Thymus (tissue), 11 donors: ENCODE data around the gene PBRM1. TPM values are rescaled to one million over a fixed set of nuclear protein-coding genes. Genes with fewer than 3 reads are reported as not detected.

Experiments
- DNase-seq, 9 donors: peaks; one replicate each; pipeline ENCODE4 v3.0.0-alpha.2; 2013; ENCODE audit warnings: low spot score in 9 of 9, low read depth in 6 of 9, missing footprints in 1 of 9
- H3K27ac ChIP-seq, 2 donors: one replicate each; pipeline ENCODE4 v1.5.1; 2013; ENCODE audit warnings: control low read depth in 1 of 2, low read depth in 1 of 2, low read length in 1 of 2, mild to moderate bottlenecking in 1 of 2, moderate library complexity in 1 of 2
- H3K27me3 ChIP-seq, 2 donors: one replicate each; pipeline ENCODE4 v1.5.1; 2013; ENCODE audit warnings: low read length in 1 of 2; ENCODE audit not compliant: control insufficient read depth in 2 of 2, insufficient read depth in 1 of 2
- H3K36me3 ChIP-seq, 2 donors: one replicate each; pipeline ENCODE4 v1.5.1; 2013; ENCODE audit warnings: low read length in 1 of 2, mild to moderate bottlenecking in 1 of 2, moderate library complexity in 1 of 2; ENCODE audit not compliant: control insufficient read depth in 2 of 2, insufficient read depth in 2 of 2
- H3K4me1 ChIP-seq, 2 donors: one replicate each; pipeline ENCODE4 v1.5.1; 2013; ENCODE audit warnings: low read length in 2 of 2; ENCODE audit not compliant: control insufficient read depth in 2 of 2, insufficient read depth in 2 of 2
- H3K4me3 ChIP-seq, 2 donors: one replicate each; pipeline ENCODE4 v1.5.1; 2013; ENCODE audit warnings: low read length in 2 of 2, control low read depth in 1 of 2, mild to moderate bottlenecking in 1 of 2
- H3K9me3 ChIP-seq, 2 donors: one replicate each; pipeline ENCODE4 v1.5.1; 2013; ENCODE audit warnings: low read length in 1 of 2, mild to moderate bottlenecking in 1 of 2; ENCODE audit not compliant: control insufficient read depth in 2 of 2, insufficient read depth in 1 of 2
- WGBS: extraction: QIAGEN DNeasy Blood & Tissue Kit; methylation state at CpG from one replicate; pipeline ENCODE4 v1.1.7; 2013; 5-methylcytosine and 5-hydroxymethylcytosine counted together
- polyA plus RNA-seq: library from polyadenylated mRNA; stranded (reverse); fragments of 200-250 nt; gene quantifications from one replicate; pipeline ENCODE4 v1.2.3, GENCODE V29; 2013
- total RNA-seq: library from RNA; stranded (reverse); fragments of 120-200 nt; gene quantifications from one replicate; pipeline ENCODE4 v1.2.4, GENCODE V29; 2013
- donor health status: healthy.

PBRM1 gene
- total and polyA plus RNA-seq, 2 donors, result 15.7 to 48.1 TPM

DNA sequence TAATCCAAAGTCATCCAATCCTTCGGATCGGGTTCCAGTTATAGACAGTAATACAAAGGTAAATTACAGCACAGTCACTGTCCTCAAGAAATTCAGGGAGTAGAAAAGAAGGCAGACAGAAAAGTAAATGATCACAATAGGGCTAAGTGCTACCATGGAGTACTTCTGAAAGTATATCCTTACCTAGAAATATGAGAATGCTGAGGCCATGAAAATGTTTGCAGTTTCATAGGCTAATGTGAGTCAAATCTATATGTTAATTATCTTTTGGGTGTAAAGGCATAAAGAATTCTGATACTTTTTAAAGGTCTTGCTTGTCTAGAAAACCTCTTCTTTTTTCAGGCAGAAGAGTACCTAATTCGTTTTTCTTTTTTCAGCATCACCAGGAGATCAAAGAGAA is 29.8 kb downstream of the PBRM1 start:
- no peaks in the 10 kb centered on the region for H3K9me3 ChIP-seq
- no peak for DNase-seq
- H3K36me3 ChIP-seq, result peaks cover 41 to 85% of the 10 kb centered on the region in 2 donors
- 95% methylated on average over 3 of the region's 3 CpGs for WGBS
- H3K27me3 ChIP-seq, result no peaks in the 10 kb centered on the region
- H3K4me1 ChIP-seq, result no peaks in the 10 kb centered on the region
- no peak overlapping the region for H3K27ac ChIP-seq
- H3K4me3 ChIP-seq, result no peak overlapping the region

GRCh38 chr3:52651592-52651991 is 34.1 kb downstream of the PBRM1 start:
- H3K9me3 ChIP-seq, result no peaks in the 10 kb centered on the region
- H3K27me3 ChIP-seq, result no peaks in the 10 kb centered on the region
- H3K4me3 ChIP-seq, result no peak overlapping the region
- DNase-seq, result no peak
- no peak overlapping the region for H3K27ac ChIP-seq
- peaks cover 43 to 84% of the 10 kb centered on the region in 2 donors for H3K36me3 ChIP-seq
- no peaks in the 10 kb centered on the region for H3K4me1 ChIP-seq

DNA sequence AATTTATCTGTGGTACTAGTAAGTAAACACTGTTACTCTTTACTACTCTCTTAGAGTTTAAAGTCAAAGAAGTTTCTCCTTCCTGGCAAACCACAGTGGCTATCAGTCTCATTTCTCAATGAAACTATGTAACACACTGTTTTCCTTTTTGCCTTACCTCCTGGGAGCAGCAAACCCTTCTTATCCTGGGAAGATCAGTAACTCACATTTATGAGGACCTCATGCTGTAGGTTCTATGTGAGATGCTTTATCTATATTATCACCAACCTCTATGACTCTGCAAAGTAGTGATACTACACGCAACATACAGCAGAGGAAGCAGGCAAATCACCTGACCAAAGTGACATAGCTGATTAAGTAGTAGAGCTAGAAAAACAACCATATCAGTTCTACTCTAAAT is 35.3 kb downstream of the PBRM1 start:
- Histone ChIP-seq H3K4me3 (no peak overlapping the region), H3K36me3 (peaks cover 42 to 82% of the 10 kb centered on the region in 2 donors), H3K27me3 (no peaks in the 10 kb centered on the region), H3K4me1 (no peaks in the 10 kb centered on the region), H3K9me3 (no peaks in the 10 kb centered on the region), H3K27ac (no peak overlapping the region)
- WGBS, result 98% methylated on average over 1 of the region's 1 CpG
- no peak for DNase-seq

DNA sequence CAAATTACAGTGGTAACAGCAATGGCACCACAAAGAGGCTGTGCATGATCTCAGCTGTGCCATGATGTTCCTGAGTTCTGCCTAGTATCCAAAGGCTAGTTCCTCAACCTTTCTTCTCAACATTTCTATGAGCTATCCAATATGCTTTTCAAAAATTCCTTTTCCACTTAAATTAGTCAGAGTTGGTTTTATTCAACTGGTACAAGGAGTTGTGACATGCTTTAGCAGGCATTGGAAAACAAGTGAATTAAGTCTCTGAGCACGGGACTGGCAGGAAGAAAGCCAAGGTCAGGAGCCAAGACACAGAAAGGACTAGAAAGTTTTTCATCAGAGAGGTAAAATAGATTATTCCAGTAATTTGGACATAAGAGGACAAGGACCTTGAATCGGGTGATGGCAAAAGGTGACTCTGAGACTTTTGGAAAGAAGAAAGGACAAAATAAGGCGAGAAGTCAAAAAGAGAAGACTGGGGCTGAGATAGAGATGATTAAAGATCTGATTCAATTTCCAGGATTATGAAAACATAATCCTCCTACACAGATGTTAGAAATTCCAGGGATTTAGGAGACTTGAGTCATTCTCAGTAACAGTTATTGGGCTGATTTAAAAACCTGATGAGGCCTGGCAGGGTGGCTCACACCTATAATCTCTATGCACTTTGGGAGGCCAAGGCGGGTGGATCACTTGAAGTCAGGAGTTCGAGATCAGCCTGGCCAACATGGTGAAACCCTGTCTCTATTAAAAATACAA is 36.1 kb downstream of the PBRM1 start:
- Histone ChIP-seq H3K27me3 (no peaks in the 10 kb centered on the region), H3K9me3 (no peaks in the 10 kb centered on the region), H3K4me1 (no peaks in the 10 kb centered on the region), H3K36me3 (peaks cover 48 to 83% of the 10 kb centered on the region in 2 donors), H3K4me3 (no peak overlapping the region), H3K27ac (no peak overlapping the region)
- 98% methylated on average over 5 of the region's 5 CpGs for WGBS
- DNase-seq, result no peak

- no peaks in the 10 kb centered on the region for H3K27me3 ChIP-seq
- no peaks in the 10 kb centered on the region for H3K9me3 ChIP-seq
- WGBS, result 97% methylated on average over 6 of the region's 6 CpGs
- DNase-seq, result no peak
- no peaks in the 10 kb centered on the region for H3K4me1 ChIP-seq
- H3K36me3 ChIP-seq, result peaks cover 52 to 78% of the 10 kb centered on the region in 2 donors
- no peak overlapping the region for H3K27ac ChIP-seq
- no peak overlapping the region for H3K4me3 ChIP-seq
These were observed 40.2 kb downstream of the PBRM1 start for GRCh38 chr3:52645549-52645948.

GRCh38 chr3:52636673-52637072 is 49.0 kb downstream of the PBRM1 start:
- Histone ChIP-seq H3K27me3 (no peaks in the 10 kb centered on the region), H3K9me3 (no peaks in the 10 kb centered on the region), H3K27ac (no peak overlapping the region), H3K36me3 (peaks cover 55 to 83% of the 10 kb centered on the region in 2 donors), H3K4me3 (no peak overlapping the region), H3K4me1 (no peaks in the 10 kb centered on the region)
- no peak for DNase-seq
- 98% methylated on average over 4 of the region's 4 CpGs for WGBS

GRCh38 chr3:52633786-52634185 is 51.9 kb downstream of the PBRM1 start:
- Histone ChIP-seq H3K9me3 (no peaks in the 10 kb centered on the region), H3K4me1 (no peaks in the 10 kb centered on the region), H3K36me3 (peaks cover 31 to 86% of the 10 kb centered on the region in 2 donors), H3K27me3 (no peaks in the 10 kb centered on the region), H3K27ac (no peak overlapping the region), H3K4me3 (no peak overlapping the region)
- WGBS, result 97% methylated on average over 3 of the region's 3 CpGs
- DNase-seq, result no peak

GRCh38 chr3:52625041-52625440 is 60.7 kb downstream of the PBRM1 start:
- H3K9me3 ChIP-seq, result no peaks in the 10 kb centered on the region
- peaks cover 26 to 79% of the 10 kb centered on the region in 2 donors for H3K36me3 ChIP-seq
- peaks cover 0 to 3% of the 10 kb centered on the region in 2 donors for H3K4me1 ChIP-seq
- H3K27ac ChIP-seq, result no peak overlapping the region
- H3K4me3 ChIP-seq, result no peak overlapping the region
- WGBS, result 99% methylated on average over 3 of the region's 3 CpGs
- H3K27me3 ChIP-seq, result no peaks in the 10 kb centered on the region
- DNase-seq, result no peak

DNA sequence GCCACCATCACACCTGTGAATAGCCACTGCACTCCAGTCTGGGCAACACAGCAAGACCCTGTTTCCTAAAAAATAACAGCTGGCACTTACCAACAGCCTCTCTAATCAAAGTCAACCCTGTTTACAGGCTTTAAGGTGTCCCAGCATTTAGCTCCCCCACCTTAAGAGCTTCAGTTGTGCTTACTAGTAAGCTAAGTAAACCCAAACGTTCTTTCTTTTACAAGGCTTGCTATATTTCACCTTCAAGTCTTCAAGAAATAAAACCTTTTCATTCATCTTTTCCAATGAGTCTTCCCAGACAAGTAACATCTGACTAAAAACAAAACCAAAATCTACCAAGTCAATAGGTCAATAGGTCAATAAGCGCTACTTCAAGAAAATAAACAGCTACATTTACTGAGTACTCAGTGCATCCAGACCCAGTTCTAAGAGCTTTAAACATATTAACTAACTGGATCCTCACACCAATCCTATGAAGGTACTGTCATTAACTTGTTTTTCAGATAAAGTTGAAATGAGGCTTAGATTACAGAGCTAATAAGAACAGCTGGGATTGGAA is 62.4 kb downstream of the PBRM1 start:
- WGBS, result 94% methylated on average over 2 of the region's 2 CpGs
- Histone ChIP-seq H3K36me3 (peaks cover 27 to 74% of the 10 kb centered on the region in 2 donors), H3K9me3 (no peaks in the 10 kb centered on the region), H3K27ac (no peak overlapping the region), H3K27me3 (no peaks in the 10 kb centered on the region), H3K4me3 (no peak overlapping the region), H3K4me1 (peaks cover 0 to 3% of the 10 kb centered on the region in 2 donors)
- DNase-seq, result no peak
